Amygdala (tissue), 56 donors: ENCODE measurements around the gene LCN15.

Experiments
- DNase-seq, 56 donors: peaks; one replicate each; lab custom pipeline; 2025; lab: John Stamatoyannopoulos, UW

The LCN15 gene

GRCh38 chr9:136725612-136726011 is 38.7 kb downstream of the LCN15 start:
- no peak for DNase-seq

- no peak for DNase-seq
These were observed 39.5 kb downstream of the LCN15 start for GRCh38 chr9:136724772-136725171.

GRCh38 chr9:136723989-136724388 is 40.3 kb downstream of the LCN15 start:
- DNase-seq: no peak

- no peak for DNase-seq
These were observed 40.8 kb downstream of the LCN15 start for GRCh38 chr9:136723362-136723976.

- no peak for DNase-seq
These were observed 41.4 kb downstream of the LCN15 start for GRCh38 chr9:136722969-136723356.

- DNase-seq: no peak
These were observed 42.0 kb downstream of the LCN15 start for GRCh38 chr9:136722093-136722968.

- DNase-seq: peak in 1 of 56 donors; percentile 24
These were observed 42.8 kb downstream of the LCN15 start for GRCh38 chr9:136721339-136722092.

GRCh38 chr9:136720898-136721338 is 43.4 kb downstream of the LCN15 start:
- DNase-seq: no peak

- peak in 9 of 56 donors; percentile 7 to 33 (median 23) for DNase-seq
These were observed 43.9 kb downstream of the LCN15 start for GRCh38 chr9:136720251-136720897.

GRCh38 chr9:136719195-136719880 is 45.0 kb downstream of the LCN15 start:
- no peak for DNase-seq

- no peak for DNase-seq
These were observed 45.7 kb downstream of the LCN15 start for GRCh38 chr9:136718345-136719194.

- DNase-seq: no peak
These were observed 46.9 kb downstream of the LCN15 start for GRCh38 chr9:136717399-136717798.

- no peak for DNase-seq
These were observed 49.4 kb downstream of the LCN15 start for GRCh38 chr9:136714893-136715274.

GRCh38 chr9:136714096-136714892 is 50.0 kb downstream of the LCN15 start:
- DNase-seq: no peak

GRCh38 chr9:136713550-136713949 is 50.8 kb downstream of the LCN15 start:
- DNase-seq: peak in 3 of 56 donors; percentile 7 to 34 (median 10)

- DNase-seq: no peak
These were observed 51.4 kb downstream of the LCN15 start for GRCh38 chr9:136712690-136713544.
